GM21528 (cell line): ENCODE data around the gene DOCK4.

Experiments
- ATAC-seq: cut with Tn5 transposase; IDR thresholded peaks from one replicate; pipeline ENCODE4 v1.9.1; 2021; ENCODE audit warnings: mild to moderate bottlenecking, moderate library complexity; ENCODE audit not compliant: unreplicated experiment, low FRiP score

Gene DOCK4

GRCh38 chr7:112084520-112084971, 121.7 kb downstream of the DOCK4 start:
- ATAC-seq: peak; percentile 67

- no peak for ATAC-seq
These were observed 122.3 kb downstream of the DOCK4 start for GRCh38 chr7:112083776-112084355.

- no peak for ATAC-seq
These were observed 123.9 kb downstream of the DOCK4 start for GRCh38 chr7:112082306-112082705.

GRCh38 chr7:112081778-112082177, 124.4 kb downstream of the DOCK4 start:
- ATAC-seq: no peak

GRCh38 chr7:112080978-112081377, 125.2 kb downstream of the DOCK4 start:
- ATAC-seq: peak; percentile 48

GRCh38 chr7:112080441-112080840, 125.8 kb downstream of the DOCK4 start:
- ATAC-seq: peak; percentile 80

- ATAC-seq: no peak
These were observed 126.5 kb downstream of the DOCK4 start for GRCh38 chr7:112079673-112080072.

GRCh38 chr7:112079122-112079521, 127.1 kb downstream of the DOCK4 start:
- no peak for ATAC-seq

- no peak for ATAC-seq
These were observed 129.9 kb downstream of the DOCK4 start for GRCh38 chr7:112076324-112076723.

GRCh38 chr7:112074464-112074863, 131.7 kb downstream of the DOCK4 start:
- ATAC-seq: no peak

- no peak for ATAC-seq
These were observed 132.7 kb downstream of the DOCK4 start for GRCh38 chr7:112073530-112073929.

- ATAC-seq: no peak
These were observed 133.5 kb downstream of the DOCK4 start for GRCh38 chr7:112072541-112073245.

- no peak for ATAC-seq
These were observed 134.3 kb downstream of the DOCK4 start for GRCh38 chr7:112071856-112072255.

- ATAC-seq: no peak
These were observed 135.4 kb downstream of the DOCK4 start for GRCh38 chr7:112070674-112071256.

GRCh38 chr7:112069879-112070321, 136.3 kb downstream of the DOCK4 start:
- no peak for ATAC-seq

GRCh38 chr7:112068967-112069366, 137.2 kb downstream of the DOCK4 start:
- no peak for ATAC-seq

GRCh38 chr7:112067632-112068540, 138.3 kb downstream of the DOCK4 start:
- ATAC-seq: no peak

- no peak for ATAC-seq
These were observed 139.0 kb downstream of the DOCK4 start for GRCh38 chr7:112067200-112067599.

GRCh38 chr7:112065758-112066157, 140.4 kb downstream of the DOCK4 start:
- ATAC-seq: no peak

- no peak for ATAC-seq
These were observed 141.4 kb downstream of the DOCK4 start for GRCh38 chr7:112064627-112065385.
